ENCODE data around the gene ORAI1. TPM values are rescaled to one million over a fixed set of nuclear protein-coding genes. Genes with fewer than 3 reads are reported as not detected.
A peak's percentile ranks its signal among the peaks of the same experiment; 100 is the strongest.
"Not testable (repeated sequence)": the region's sequence is repeated elsewhere in the genome, so short reads cannot be mapped to it uniquely, and the experiment has no call there.

ORAI1 gene
- total RNA-seq, 2 donors from 2014 or later: 40.5 to 43.9 TPM

DNA sequence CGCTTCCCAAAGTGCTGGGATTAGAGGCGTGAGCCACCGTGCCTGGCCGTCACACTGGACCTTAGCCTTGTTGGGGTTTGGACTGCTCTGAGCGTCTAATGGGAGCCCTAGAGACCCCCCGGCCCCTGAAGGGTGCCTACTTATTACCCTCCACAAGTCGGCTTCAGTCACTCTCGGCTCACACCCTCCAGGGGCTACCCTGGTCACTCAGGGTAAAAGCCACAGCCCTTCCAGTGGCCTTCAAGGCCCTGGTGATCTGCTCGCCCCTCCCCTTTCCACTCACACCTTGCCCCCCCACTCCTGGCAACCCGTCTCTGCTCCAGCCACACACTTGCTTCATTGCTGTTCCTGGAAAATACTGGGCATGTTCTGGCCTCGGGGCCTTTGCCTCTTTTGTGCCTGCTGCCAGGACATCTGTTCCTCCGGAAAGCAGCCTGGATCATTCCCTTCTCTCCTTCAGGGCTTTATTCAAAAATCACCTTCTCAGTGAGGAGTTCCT lies 46.7 kb downstream of the ORAI1 start:
- ATAC-seq (no peak), DNase-seq (ENCODE audit: low spot score) (no peak)
- Mint-ChIP-seq H3K27ac (peak overlapping the region; percentile 98 to 99), H3K36me3 (no peaks in the 10 kb centered on the region), H3K4me3 (peak overlapping the region; percentile 92), H3K4me1 (ENCODE audit: low read depth in 2 of 2) (peaks cover 13 to 19% of the 10 kb centered on the region in 2 donors), H3K27me3 (no peaks in the 10 kb centered on the region), H3K9me3 (no peaks in the 10 kb centered on the region)

DNA sequence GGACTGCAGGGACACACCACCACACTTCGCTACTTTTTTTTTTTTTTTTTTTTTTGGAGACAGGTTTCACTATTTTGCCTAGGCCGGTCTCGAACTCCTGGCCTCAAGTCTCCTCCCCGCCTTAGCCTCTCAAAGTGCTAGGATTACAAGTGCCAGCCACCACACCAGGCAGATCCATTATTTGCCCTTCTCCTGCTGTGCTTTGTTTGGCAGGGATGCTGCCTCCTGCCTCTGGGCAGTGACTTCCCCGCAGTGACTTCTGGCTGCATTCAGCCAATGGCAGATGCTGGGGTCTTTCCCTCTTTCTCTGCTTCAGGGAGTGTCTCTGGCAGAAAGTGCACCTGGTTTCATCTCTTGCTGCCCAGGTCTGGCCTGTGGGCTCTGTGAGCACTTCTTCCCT lies 49.9 kb downstream of the ORAI1 start:
- DNase-seq (ENCODE audit: low spot score) (no peak), ATAC-seq (no peak)
- H3K27ac Mint-ChIP-seq: peak overlapping the region; percentile 41 to 79
- H3K9me3 Mint-ChIP-seq: no peaks in the 10 kb centered on the region
- H3K36me3 Mint-ChIP-seq: no peaks in the 10 kb centered on the region
- H3K4me1 Mint-ChIP-seq (ENCODE audit: low read depth in 2 of 2): peaks cover 13 to 19% of the 10 kb centered on the region in 2 donors
- no peak overlapping the region for H3K4me3 Mint-ChIP-seq
- no peaks in the 10 kb centered on the region for H3K27me3 Mint-ChIP-seq

DNA sequence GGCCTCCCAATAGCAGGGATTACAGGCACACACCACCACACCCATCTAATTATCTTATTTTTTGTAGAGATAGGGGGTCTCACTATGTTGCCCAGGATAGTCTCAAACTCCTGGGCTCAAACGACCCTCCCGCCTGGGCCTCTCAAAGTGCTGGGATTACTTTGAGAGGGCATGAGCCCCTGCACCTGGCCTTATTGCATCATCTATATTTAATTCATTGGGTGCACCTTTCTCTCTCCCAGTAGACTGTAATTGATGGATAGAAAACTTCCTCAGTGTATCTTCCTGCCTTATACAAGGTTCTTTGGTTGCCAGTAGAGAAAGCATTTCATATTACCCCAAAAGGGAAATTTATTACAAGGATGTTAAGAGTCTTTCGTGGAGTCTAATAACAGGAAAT lies 52.0 kb downstream of the ORAI1 start:
- peak overlapping the region; percentile 34 to 79 for H3K27ac Mint-ChIP-seq
- ATAC-seq (no peak), DNase-seq (ENCODE audit: low spot score) (no peak)
- H3K27me3 Mint-ChIP-seq: no peaks in the 10 kb centered on the region
- no peaks in the 10 kb centered on the region for H3K9me3 Mint-ChIP-seq
- peaks cover 3 to 6% of the 10 kb centered on the region in 2 donors for H3K4me1 Mint-ChIP-seq (ENCODE audit: low read depth in 2 of 2)
- H3K4me3 Mint-ChIP-seq: no peak overlapping the region
- no peaks in the 10 kb centered on the region for H3K36me3 Mint-ChIP-seq

DNA sequence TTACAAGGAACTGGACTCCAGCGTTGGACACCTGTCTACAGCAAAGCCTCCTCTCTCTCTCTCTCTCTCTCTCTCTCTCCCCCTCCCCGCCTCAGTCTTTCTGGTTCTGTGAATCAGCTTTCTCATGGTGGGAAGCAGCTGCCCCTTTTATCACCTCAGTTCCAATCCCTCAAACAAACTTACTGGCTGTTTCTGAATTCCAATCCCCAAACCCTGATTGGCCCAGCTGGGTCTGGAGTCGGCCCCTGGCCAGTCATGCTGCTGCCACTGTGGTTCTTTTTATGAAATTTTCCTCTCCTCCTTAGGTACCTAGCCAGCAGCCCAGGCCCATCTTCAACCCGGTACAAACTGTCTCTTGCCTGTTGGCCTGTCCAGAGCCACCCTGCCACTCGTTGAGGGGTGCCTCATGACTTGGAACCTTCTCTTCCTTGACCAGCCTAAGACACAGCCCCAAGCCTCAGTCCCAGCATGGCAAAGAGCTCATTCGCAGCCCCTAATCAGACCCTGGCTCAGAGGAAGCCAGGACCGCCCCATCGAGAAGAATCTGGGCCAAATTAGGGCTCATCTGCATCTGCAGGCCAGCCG lies 52.5 kb downstream of the ORAI1 start:
- Mint-ChIP-seq H3K27ac (peak overlapping the region; percentile 34 to 79), H3K36me3 (no peaks in the 10 kb centered on the region), H3K9me3 (no peaks in the 10 kb centered on the region), H3K4me1 (ENCODE audit: low read depth in 2 of 2) (peaks cover 0 to 1% of the 10 kb centered on the region in 2 donors), H3K4me3 (no peak overlapping the region), H3K27me3 (no peaks in the 10 kb centered on the region)
- ATAC-seq: no peak
- no peak for DNase-seq (ENCODE audit: low spot score)

DNA sequence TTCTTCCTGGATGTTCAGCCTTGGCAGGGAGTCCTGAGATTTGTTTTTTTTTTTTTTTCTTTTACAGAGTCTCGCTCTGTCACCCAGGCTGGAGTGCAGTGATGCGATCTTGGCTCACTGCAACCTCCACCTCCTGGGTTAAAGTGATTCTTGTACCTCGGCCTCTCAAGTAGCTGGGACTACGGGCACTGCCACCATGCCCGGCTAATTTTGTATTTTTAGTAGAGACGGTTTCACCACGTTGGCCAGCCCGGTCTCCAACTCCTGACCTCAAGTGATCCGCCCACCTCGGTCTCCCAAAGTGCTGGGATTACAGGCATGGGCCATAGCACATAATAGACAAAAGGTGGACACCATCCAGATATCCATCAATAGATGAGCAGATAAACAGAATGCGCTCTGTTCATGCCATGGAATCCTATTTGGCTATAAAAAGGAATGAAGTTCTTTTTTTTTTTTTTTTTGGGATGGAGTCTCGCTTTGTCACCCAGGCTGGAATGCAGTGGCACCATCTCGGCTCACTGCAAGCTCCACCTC lies 53.4 kb downstream of the ORAI1 start:
- H3K9me3 Mint-ChIP-seq; H3K36me3 Mint-ChIP-seq; H3K4me3 Mint-ChIP-seq; DNase-seq (ENCODE audit: low spot score); ATAC-seq; H3K4me1 Mint-ChIP-seq (ENCODE audit: low read depth in 2 of 2); H3K27me3 Mint-ChIP-seq: not testable (repeated sequence)
- H3K27ac Mint-ChIP-seq: peak overlapping the region in 1 of 2 donors; percentile 79

DNA sequence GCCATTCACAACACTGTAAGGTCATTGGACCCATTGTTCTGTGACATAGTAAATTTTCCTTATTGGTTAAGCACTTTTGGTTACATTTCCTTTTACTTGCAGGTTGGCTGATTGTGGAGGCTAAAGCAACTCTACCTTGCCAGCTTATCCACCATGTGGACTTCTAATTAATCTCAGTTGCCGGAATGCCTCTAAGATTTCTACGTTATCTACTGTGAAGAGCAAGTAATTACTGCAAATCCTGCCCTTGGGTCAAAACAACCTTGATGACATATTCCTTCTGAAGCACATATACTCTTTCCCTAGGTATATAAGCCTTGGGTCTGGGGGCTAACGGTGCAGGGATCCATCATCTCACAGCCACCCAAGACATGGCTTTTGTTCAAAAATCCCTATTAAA lies 62.6 kb downstream of the ORAI1 start:
- Mint-ChIP-seq H3K27me3 (no peaks in the 10 kb centered on the region), H3K9me3 (no peaks in the 10 kb centered on the region), H3K4me1 (ENCODE audit: low read depth in 2 of 2) (peaks cover 5 to 7% of the 10 kb centered on the region in 2 donors), H3K27ac (no peak overlapping the region), H3K4me3 (no peak overlapping the region), H3K36me3 (no peaks in the 10 kb centered on the region)
- ATAC-seq (no peak), DNase-seq (ENCODE audit: low spot score) (no peak)

DNA sequence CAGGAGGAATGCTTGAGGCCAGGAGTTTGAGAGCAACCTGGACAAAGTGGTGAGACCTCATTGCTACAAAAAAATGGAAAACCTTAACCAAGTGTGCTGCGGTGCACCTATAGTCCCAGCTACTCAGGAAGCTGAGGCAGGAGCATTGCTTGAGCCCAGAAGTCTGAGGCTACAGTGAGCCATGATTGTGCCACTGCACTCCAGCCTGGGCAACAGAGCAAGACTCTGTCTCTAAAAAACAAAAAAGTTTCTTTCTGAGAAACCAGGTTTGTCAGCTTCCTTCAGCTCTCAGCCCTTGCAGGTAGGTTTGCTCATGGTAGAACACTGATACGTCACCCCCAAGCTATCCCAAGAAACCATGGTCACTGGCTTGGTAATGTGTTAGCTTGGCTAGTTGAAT lies 63.1 kb downstream of the ORAI1 start:
- peaks cover 5 to 7% of the 10 kb centered on the region in 2 donors for H3K4me1 Mint-ChIP-seq (ENCODE audit: low read depth in 2 of 2)
- no peak overlapping the region for H3K4me3 Mint-ChIP-seq
- no peak overlapping the region for H3K27ac Mint-ChIP-seq
- DNase-seq (ENCODE audit: low spot score) (no peak), ATAC-seq (no peak)
- no peaks in the 10 kb centered on the region for H3K9me3 Mint-ChIP-seq
- H3K27me3 Mint-ChIP-seq: no peaks in the 10 kb centered on the region
- no peaks in the 10 kb centered on the region for H3K36me3 Mint-ChIP-seq

Other genes starting within 250 kb of the ORAI1 start
- gene RNF34, start 226.4 kb upstream of the ORAI1 start, total RNA-seq: 100 to 1,000 TPM in 1 of 2 donors, 10 to 100 TPM in 1; 85.4 to 149 TPM
- gene KDM2B, start 45.5 kb upstream of the ORAI1 start, total RNA-seq: 10 to 100 TPM; 35.9 to 60.1 TPM
- gene MORN3, start 43.1 kb downstream of the ORAI1 start, total RNA-seq: under 1 TPM; 0.17 to 0.43 TPM
- gene TMEM120B, start 86.2 kb downstream of the ORAI1 start, total RNA-seq: 10 to 100 TPM in 1 of 2 donors, 1 to 10 TPM in 1; 9.7 to 25.9 TPM
- 10 to 100 TPM; 76.1 to 78.0 TPM for gene RHOF, start 167.2 kb downstream of the ORAI1 start, total RNA-seq
- gene SETD1B, start 177.5 kb downstream of the ORAI1 start, total RNA-seq: 10 to 100 TPM; 27.1 to 40.8 TPM
- gene HPD, start 232.3 kb downstream of the ORAI1 start, total RNA-seq: not detected

Measured in natural killer cell treated with Interleukin-12 subunit alpha and Interleukin-12 subunit beta and Interleukin-15 and Interleukin-18, amount 100 ng/mL, for 72 hours (primary cell).